Neural progenitor cell (in vitro differentiated cells): Measurements from ENCODE around the gene LOXL1.

Experiments
- EZH2phosphoT487 ChIP-seq: fragments of 200-600 bp; sonication (generic); IDR thresholded peaks from 2 replicates; pipeline ENCODE4 v1.6.1; 2017; ENCODE audit warnings: antibody characterized with exemption
- TF ChIP-seq, protein P1 (sequence below): fragments of 200-600 bp; sonication (generic); IDR thresholded peaks from 2 replicates; pipeline ENCODE4 v1.5.1; 2017; ENCODE audit warnings: antibody characterized with exemption, mild to moderate bottlenecking

- TF ChIP-seq, protein P1, sequence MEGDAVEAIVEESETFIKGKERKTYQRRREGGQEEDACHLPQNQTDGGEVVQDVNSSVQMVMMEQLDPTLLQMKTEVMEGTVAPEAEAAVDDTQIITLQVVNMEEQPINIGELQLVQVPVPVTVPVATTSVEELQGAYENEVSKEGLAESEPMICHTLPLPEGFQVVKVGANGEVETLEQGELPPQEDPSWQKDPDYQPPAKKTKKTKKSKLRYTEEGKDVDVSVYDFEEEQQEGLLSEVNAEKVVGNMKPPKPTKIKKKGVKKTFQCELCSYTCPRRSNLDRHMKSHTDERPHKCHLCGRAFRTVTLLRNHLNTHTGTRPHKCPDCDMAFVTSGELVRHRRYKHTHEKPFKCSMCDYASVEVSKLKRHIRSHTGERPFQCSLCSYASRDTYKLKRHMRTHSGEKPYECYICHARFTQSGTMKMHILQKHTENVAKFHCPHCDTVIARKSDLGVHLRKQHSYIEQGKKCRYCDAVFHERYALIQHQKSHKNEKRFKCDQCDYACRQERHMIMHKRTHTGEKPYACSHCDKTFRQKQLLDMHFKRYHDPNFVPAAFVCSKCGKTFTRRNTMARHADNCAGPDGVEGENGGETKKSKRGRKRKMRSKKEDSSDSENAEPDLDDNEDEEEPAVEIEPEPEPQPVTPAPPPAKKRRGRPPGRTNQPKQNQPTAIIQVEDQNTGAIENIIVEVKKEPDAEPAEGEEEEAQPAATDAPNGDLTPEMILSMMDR = no peak
- no peak for TF ChIP-seq EZH2phosphoT487
Observed at GRCh38 chr15:73954188-73955145, 28.2 kb downstream of the LOXL1 start.
